ENCODE measurements around the gene MYH8. TPM values are rescaled to one million over a fixed set of nuclear protein-coding genes. Genes with fewer than 3 reads are reported as not detected.

MYH8 gene
- total and polyA plus RNA-seq, 2 experiments from 2014 or later, result not detected

- Histone ChIP-seq H3K4me1 (ENCODE audit: insufficient read depth) (no peaks in the 10 kb centered on the region), H3K4me2 (no peak overlapping the region), H3K27me3 (ENCODE audit: insufficient read depth) (no peaks in the 10 kb centered on the region), H3F3A (replicated peaks; ENCODE audit: low read depth) (no peaks in the 10 kb centered on the region), H3K4me3 (no peak overlapping the region), H3K9me2 (ENCODE audit: insufficient read depth) (no peaks in the 10 kb centered on the region), H3K27ac (ENCODE audit: low read depth) (no peak overlapping the region), H4K20me1 (replicated peaks; ENCODE audit: insufficient read depth) (no peaks in the 10 kb centered on the region), H3K36me3 (ENCODE audit: insufficient read depth) (no peaks in the 10 kb centered on the region), H3K79me2 (replicated peaks; ENCODE audit: insufficient read depth) (no peaks in the 10 kb centered on the region), H2AFZ (no peak overlapping the region)
- no peaks in the 10 kb centered on the region for H3K4me1 Mint-ChIP-seq
- peak; percentile 51; the same call in 2 of the 3 replicates for ATAC-seq
- no peak overlapping the region for H3K27ac Mint-ChIP-seq
- H3K27me3 Mint-ChIP-seq (ENCODE audit: insufficient read depth, low read depth, poor library complexity), result no peaks in the 10 kb centered on the region
- DNase-seq (ENCODE audit: low spot score), result peak; percentile 52
- peaks cover 3% of the 10 kb centered on the region; the same call in 1 of the 3 replicates for H3K9me3 Mint-ChIP-seq
- TF ChIP-seq ZNF462 (CRISPR knock-in tag; IDR thresholded peaks at IDR 0.05), result no peak
- peak; percentile 19 to 61; a peak in 3 of 4 replicates for TF ChIP-seq CTCF (conservative IDR thresholded peaks at IDR 0.05; ENCODE audit: low read depth in 2 of 2)
- TF ChIP-seq NANOG (IDR thresholded peaks at IDR 0.05; ENCODE audit: borderline replicate concordance), result no peak
- H3K36me3 Mint-ChIP-seq (ENCODE audit: low read depth), result no peaks in the 10 kb centered on the region
- no peak overlapping the region for H3K4me3 Mint-ChIP-seq
Measured at GRCh38 chr17:10463402-10463801, 41.7 kb upstream of the MYH8 start.

DNA sequence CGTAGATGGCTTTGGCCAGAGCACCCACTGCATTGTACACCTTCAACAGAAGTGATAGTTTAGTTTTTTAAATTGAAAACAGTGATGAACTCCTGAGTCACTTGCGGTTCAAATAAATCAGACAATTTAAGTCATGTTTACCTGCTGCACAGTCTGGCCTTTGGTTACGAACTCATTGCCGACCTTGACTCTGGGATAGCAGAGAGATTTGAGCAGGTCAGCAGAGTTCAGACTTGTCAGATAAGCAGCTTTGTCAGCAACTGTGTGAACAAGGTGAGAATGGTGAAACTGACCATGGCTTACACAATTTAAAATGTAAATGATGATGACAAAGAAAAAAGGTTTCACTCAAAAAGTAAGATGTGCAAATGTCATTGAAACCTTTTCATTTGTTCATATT lies 38.3 kb upstream of the MYH8 start:
- H3K36me3 ChIP-seq (ENCODE audit: insufficient read depth), result no peaks in the 10 kb centered on the region
- H3K79me2 ChIP-seq (replicated peaks; ENCODE audit: insufficient read depth), result no peaks in the 10 kb centered on the region
- peaks cover 2% of the 10 kb centered on the region; the same call in 1 of the 3 replicates for H3K4me1 Mint-ChIP-seq
- H3K4me3 Mint-ChIP-seq, result no peak overlapping the region
- 0 out of 2 replicates have a peak overlapping the region, but pooled peaks have one; percentile 16 for H2AFZ ChIP-seq
- no peaks in the 10 kb centered on the region for H3K27me3 Mint-ChIP-seq (ENCODE audit: insufficient read depth, low read depth, poor library complexity)
- no peaks in the 10 kb centered on the region for H3K36me3 Mint-ChIP-seq (ENCODE audit: low read depth)
- no peak overlapping the region for H3K4me2 ChIP-seq
- H3K4me3 ChIP-seq, result no peak overlapping the region
- H3K9me3 Mint-ChIP-seq, result peaks cover 3% of the 10 kb centered on the region; the same call in 1 of the 3 replicates
- H3K9me2 ChIP-seq (ENCODE audit: insufficient read depth), result no peaks in the 10 kb centered on the region
- H3K27ac Mint-ChIP-seq, result no peak overlapping the region
- DNase-seq (ENCODE audit: low spot score), result no peak
- H3F3A ChIP-seq (replicated peaks; ENCODE audit: low read depth), result no peaks in the 10 kb centered on the region
- no peaks in the 10 kb centered on the region for H3K4me1 ChIP-seq (ENCODE audit: insufficient read depth)
- no peaks in the 10 kb centered on the region for H4K20me1 ChIP-seq (replicated peaks; ENCODE audit: insufficient read depth)
- no peaks in the 10 kb centered on the region for H3K27me3 ChIP-seq (ENCODE audit: insufficient read depth)
- no peak for ATAC-seq
- H3K27ac ChIP-seq (ENCODE audit: low read depth), result no peak overlapping the region
- TF ChIP-seq JUNB (IDR thresholded peaks at IDR 0.05; ENCODE audit: unreplicated experiment), result no peak
- no peak for TF ChIP-seq ZNF114 (CRISPR knock-in tag; IDR thresholded peaks at IDR 0.05)
- no peak for TF ChIP-seq CREB1 (CRISPR knock-in tag; IDR thresholded peaks at IDR 0.05; ENCODE audit: low read depth)
- no peak for TF ChIP-seq POLR2AphosphoS5 (IDR thresholded peaks at IDR 0.05; ENCODE audit: low read depth)
- TF ChIP-seq ETS1 (IDR thresholded peaks at IDR 0.05), result no peak
